Measurements from ENCODE around the gene FXR2. TPM values are rescaled to one million over a fixed set of nuclear protein-coding genes. Genes with fewer than 3 reads are reported as not detected.

FXR2 gene
- total RNA-seq, 1 experiment from 2014 or later: 35.1 TPM

- TF ChIP-seq ARID4B (CRISPR knock-in tag; IDR thresholded peaks at IDR 0.05; ENCODE audit: borderline replicate concordance) (no peak; the same call in 1 of the 2 replicates), ZNF671 (CRISPR knock-in tag; IDR thresholded peaks at IDR 0.05) (peak; percentile 90), AFF4 (CRISPR knock-in tag; IDR thresholded peaks at IDR 0.05; ENCODE audit: borderline replicate concordance) (0 out of 2 replicates have a peak, but pooled peaks have one; percentile 85), TEAD1 (CRISPR knock-in tag; IDR thresholded peaks at IDR 0.05) (peak; percentile 69; the same call in 1 of the 2 replicates)
Observed at GRCh38 chr17:7572588-7573323, 41.9 kb downstream of the FXR2 start (continued).

GRCh38 chr17:7572338-7572587 is 42.4 kb downstream of the FXR2 start:
- H3K27ac Mint-ChIP-seq: peak overlapping the region; percentile 100
- H3K36me3 Mint-ChIP-seq: peaks cover 71% of the 10 kb centered on the region
- H3K27me3 Mint-ChIP-seq (ENCODE audit: low read depth): no peaks in the 10 kb centered on the region
- no peak for DNase-seq (ENCODE audit: low spot score)
- POLR2A ChIA-PET: interaction anchor here (0.6 to 3.5 kb wide), 4 partner anchors 11 to 169 kb away, joined by 3 to 22 read pairs (median 4); partner anchors contain the start of genes MPDU1, TMEM256 and TNFSF13
- peak; percentile 89; the same call in 1 of the 2 replicates for ATAC-seq
- H3K9me3 Mint-ChIP-seq: no peaks in the 10 kb centered on the region
- CTCF ChIA-PET: interaction anchor here (1.0 to 3.4 kb wide), 4 partner anchors 10 to 101 kb away, joined by 3 to 22 read pairs (median 4); partner anchors contain the start of genes SENP3 and SOX15
- H3K4me1 Mint-ChIP-seq: peaks cover 41% of the 10 kb centered on the region
- H3K4me3 Mint-ChIP-seq: peak overlapping the region; percentile 93
- TF ChIP-seq MLX (CRISPR knock-in tag; IDR thresholded peaks at IDR 0.05) (no peak), USF2 (CRISPR knock-in tag; IDR thresholded peaks at IDR 0.05) (peak; percentile 96), ZNF232 (CRISPR knock-in tag; IDR thresholded peaks at IDR 0.05) (peak; percentile 84; the same call in 1 of the 2 replicates), ARID4B (CRISPR knock-in tag; IDR thresholded peaks at IDR 0.05; ENCODE audit: borderline replicate concordance) (peak; percentile 91; the same call in 1 of the 2 replicates), SMAD4 (CRISPR knock-in tag; IDR thresholded peaks at IDR 0.05) (no peak), MAX (CRISPR knock-in tag; IDR thresholded peaks at IDR 0.05) (peak; percentile 99), USF1 (CRISPR knock-in tag; IDR thresholded peaks at IDR 0.05) (peak; percentile 96), ZNF281 (CRISPR knock-in tag; IDR thresholded peaks at IDR 0.05) (0 out of 2 replicates have a peak, but pooled peaks have one; percentile 9), ZNF512 (CRISPR knock-in tag; IDR thresholded peaks at IDR 0.05; ENCODE audit: borderline replicate concordance) (no peak)
